Peyer's patch (tissue), 4 donors: ENCODE measurements around the gene GEMIN2. TPM values are rescaled to one million over a fixed set of nuclear protein-coding genes. Genes with fewer than 3 reads are reported as not detected.
A peak's percentile ranks its signal among the peaks of the same experiment; 100 is the strongest.
"Not testable (repeated sequence)": the region's sequence is repeated elsewhere in the genome, so short reads cannot be mapped to it uniquely, and the experiment has no call there.

ENCODE experiments used
- DNase-seq, 3 donors: peaks; one replicate each; pipeline ENCODE4 v3.0.0-alpha.2; 2017 to 2019
- H3K27ac ChIP-seq, 4 donors: fragments of 200-600 bp; sonication (generic); one replicate each; pipeline ENCODE4 v1.5.1; 2016 to 2019
- H3K27me3 ChIP-seq, 2 donors: fragments of 200-600 bp; sonication (generic); one replicate each; pipeline ENCODE4 v1.5.1; 2019
- H3K36me3 ChIP-seq, 3 donors: fragments of 200-600 bp; sonication (generic); one replicate each; pipeline ENCODE4 v1.5.1; 2016 to 2019
- H3K4me1 ChIP-seq, 4 donors: fragments of 200-600 bp; sonication (generic); one replicate each; pipeline ENCODE4 v1.5.1; 2016 to 2019
- H3K4me3 ChIP-seq, 4 donors: fragments of 200-600 bp; sonication (generic); 1 replicate in 3 of 4; 2 replicates in 1 of 4; pipeline ENCODE4 v1.5.1; 2016 to 2019; ENCODE audit warnings: mild to moderate bottlenecking in 1 of 4
- H3K9me3 ChIP-seq, 4 donors: fragments of 200-600 bp; sonication (generic); one replicate each; pipeline ENCODE4 v1.5.1; 2016 to 2019; ENCODE audit warnings: mild to moderate bottlenecking in 1 of 4
- POLR2A ChIP-seq, 2 donors: fragments of 450-650 bp; IDR thresholded peaks; one replicate each; pipeline ENCODE4 v1.5.1; 2017; ENCODE audit warnings: antibody characterized with exemption in 2 of 2, mild to moderate bottlenecking in 2 of 2, moderate library complexity in 2 of 2
- total RNA-seq, 4 donors: library from RNA; depleted of rRNA; stranded (reverse); fragments of >200 nt; gene quantifications; one replicate each; pipeline ENCODE4 v1.1.0, GENCODE V29; 2016
- TF ChIP-seq, protein P1 (sequence below), 6 experiments: fragments of 450-650 bp in 4 of 6; fragments of 200-600 bp in 2 of 6; sonication (generic) in 1 of 6; IDR thresholded peaks; one replicate each; pipeline ENCODE4 v1.5.1; 2017 to 2019; ENCODE audit warnings: antibody characterized with exemption in 6 of 6, mild to moderate bottlenecking in 3 of 6, moderate library complexity in 1 of 6

GEMIN2 gene
- total RNA-seq, 4 donors from 2014 or later: 10.1 to 17.3 (median 13.2) TPM

DNA sequence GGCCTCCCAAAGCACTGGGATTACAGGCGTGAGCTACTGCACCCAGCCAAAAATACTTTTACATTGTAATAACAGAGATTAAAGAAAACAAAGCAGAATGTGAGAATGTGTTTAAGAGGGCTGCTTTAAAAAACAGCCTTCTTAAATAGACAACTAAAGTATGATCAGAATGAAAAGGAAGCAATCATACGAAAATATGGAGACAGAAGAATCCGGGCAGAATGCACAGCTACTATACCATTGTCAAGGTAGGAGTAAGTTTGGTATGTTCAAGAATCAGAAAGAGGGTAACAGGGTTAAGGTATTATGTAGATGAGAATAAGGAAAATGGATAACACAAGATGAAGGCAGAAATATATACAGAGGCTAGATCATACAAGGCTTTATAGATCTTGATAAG is 19.6 kb upstream of the GEMIN2 start:
- H3K27me3 ChIP-seq: no peaks in the 10 kb centered on the region
- H3K36me3 ChIP-seq: peaks cover 0 to 63% (median 0%) of the 10 kb centered on the region in 3 donors
- no peak overlapping the region for H3K4me3 ChIP-seq
- H3K4me1 ChIP-seq: peaks cover 0 to 35% (median 0%) of the 10 kb centered on the region in 4 donors
- no peaks in the 10 kb centered on the region for H3K9me3 ChIP-seq
- TF ChIP-seq, protein P1, sequence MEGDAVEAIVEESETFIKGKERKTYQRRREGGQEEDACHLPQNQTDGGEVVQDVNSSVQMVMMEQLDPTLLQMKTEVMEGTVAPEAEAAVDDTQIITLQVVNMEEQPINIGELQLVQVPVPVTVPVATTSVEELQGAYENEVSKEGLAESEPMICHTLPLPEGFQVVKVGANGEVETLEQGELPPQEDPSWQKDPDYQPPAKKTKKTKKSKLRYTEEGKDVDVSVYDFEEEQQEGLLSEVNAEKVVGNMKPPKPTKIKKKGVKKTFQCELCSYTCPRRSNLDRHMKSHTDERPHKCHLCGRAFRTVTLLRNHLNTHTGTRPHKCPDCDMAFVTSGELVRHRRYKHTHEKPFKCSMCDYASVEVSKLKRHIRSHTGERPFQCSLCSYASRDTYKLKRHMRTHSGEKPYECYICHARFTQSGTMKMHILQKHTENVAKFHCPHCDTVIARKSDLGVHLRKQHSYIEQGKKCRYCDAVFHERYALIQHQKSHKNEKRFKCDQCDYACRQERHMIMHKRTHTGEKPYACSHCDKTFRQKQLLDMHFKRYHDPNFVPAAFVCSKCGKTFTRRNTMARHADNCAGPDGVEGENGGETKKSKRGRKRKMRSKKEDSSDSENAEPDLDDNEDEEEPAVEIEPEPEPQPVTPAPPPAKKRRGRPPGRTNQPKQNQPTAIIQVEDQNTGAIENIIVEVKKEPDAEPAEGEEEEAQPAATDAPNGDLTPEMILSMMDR (IDR thresholded peaks at IDR 0.05): no peak
- no peak for TF ChIP-seq POLR2A (IDR thresholded peaks at IDR 0.05)
- no peak for DNase-seq
- H3K27ac ChIP-seq: no peak overlapping the region

GRCh38 chr14:39097159-39097558 is 17.0 kb upstream of the GEMIN2 start:
- H3K27ac ChIP-seq: no peak overlapping the region
- TF ChIP-seq, protein P1 (IDR thresholded peaks at IDR 0.05): no peak
- TF ChIP-seq POLR2A (IDR thresholded peaks at IDR 0.05): no peak
- H3K9me3 ChIP-seq: no peaks in the 10 kb centered on the region
- peaks cover 0 to 43% (median 0%) of the 10 kb centered on the region in 4 donors for H3K4me1 ChIP-seq
- H3K36me3 ChIP-seq: peaks cover 0 to 37% (median 0%) of the 10 kb centered on the region in 3 donors
- DNase-seq: no peak
- no peak overlapping the region for H3K4me3 ChIP-seq
- no peaks in the 10 kb centered on the region for H3K27me3 ChIP-seq

- not testable (repeated sequence) for H3K27ac ChIP-seq, H3K27me3 ChIP-seq, H3K4me3 ChIP-seq, H3K9me3 ChIP-seq, DNase-seq
- peaks cover 0 to 21% (median 0%) of the 10 kb centered on the region in 3 donors for H3K36me3 ChIP-seq
- H3K4me1 ChIP-seq: peaks cover 0 to 47% (median 0%) of the 10 kb centered on the region in 4 donors
These were observed 14.9 kb upstream of the GEMIN2 start for GRCh38 chr14:39099215-39099614.

- peak overlapping the region in 1 of 4 donors; percentile 14 for H3K4me3 ChIP-seq
- no peak overlapping the region for H3K27ac ChIP-seq
These were observed 14.4 kb upstream of the GEMIN2 start for GRCh38 chr14:39099748-39100147.

DNA sequence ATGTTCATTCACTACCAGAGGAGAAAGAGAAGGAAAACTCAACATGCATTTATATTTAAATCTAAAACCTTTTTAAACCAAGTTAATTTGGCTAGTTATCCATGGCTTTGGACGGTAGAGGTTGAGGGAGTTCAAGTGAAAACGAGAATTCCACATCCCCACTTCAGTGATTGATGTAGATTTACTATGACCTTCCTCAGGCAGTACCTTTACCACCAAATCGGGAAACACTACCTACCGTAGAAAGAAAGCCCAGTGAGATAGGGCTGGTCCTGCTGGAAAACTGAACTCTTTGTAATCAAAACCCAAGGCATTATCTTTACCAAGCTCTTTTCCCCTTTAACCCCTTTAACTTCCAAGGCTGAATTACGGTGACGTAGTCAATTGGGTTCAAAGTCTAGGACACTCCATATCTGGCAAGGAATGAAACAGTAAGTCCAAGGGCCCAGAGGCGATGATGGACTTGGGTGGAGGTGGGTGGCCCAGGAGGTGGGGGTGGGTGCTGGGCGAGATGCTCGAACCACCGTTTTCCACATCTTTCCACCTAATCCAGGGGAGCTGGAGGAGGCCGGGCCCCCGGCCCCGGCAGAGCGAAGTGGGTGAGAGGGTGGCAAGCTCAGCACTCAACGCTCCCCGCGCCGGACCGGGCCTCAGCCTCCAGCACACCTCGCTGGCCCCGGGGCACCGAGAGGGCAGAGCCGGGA is 11.7 kb upstream of the GEMIN2 start:
- Histone ChIP-seq H3K9me3 (no peaks in the 10 kb centered on the region), H3K4me1 (peaks cover 0 to 49% (median 0%) of the 10 kb centered on the region in 4 donors), H3K27ac (peak overlapping the region; percentile 91 to 100 (median 98)), H3K27me3 (no peaks in the 10 kb centered on the region), H3K36me3 (no peaks in the 10 kb centered on the region), H3K4me3 (peak overlapping the region; percentile 76 to 93 (median 86))
- TF ChIP-seq, protein P1 (IDR thresholded peaks at IDR 0.05): no peak
- TF ChIP-seq POLR2A (IDR thresholded peaks at IDR 0.05): peak; percentile 38 to 67
- DNase-seq: peak in 1 of 3 donors; percentile 81

More at GRCh38 chr14:39099748-39100147, 14.4 kb upstream of the GEMIN2 start:
- no peaks in the 10 kb centered on the region for H3K27me3 ChIP-seq
- TF ChIP-seq, protein P1 (IDR thresholded peaks at IDR 0.05): no peak
- TF ChIP-seq POLR2A (IDR thresholded peaks at IDR 0.05): no peak
- H3K9me3 ChIP-seq: no peaks in the 10 kb centered on the region
- H3K36me3 ChIP-seq: peaks cover 0 to 17% (median 0%) of the 10 kb centered on the region in 3 donors
- no peak for DNase-seq
- peaks cover 0 to 53% (median 0%) of the 10 kb centered on the region in 4 donors for H3K4me1 ChIP-seq
